Bronchial epithelial cell (primary cell): ENCODE measurements around the gene CKS1B. TPM values are rescaled to one million over a fixed set of nuclear protein-coding genes. Genes with fewer than 3 reads are reported as not detected.

Experiments used
- DNase-seq: peaks from one replicate; pipeline ENCODE4 v3.0.0-alpha.2; 2010; ENCODE audit warnings: low read depth
- FAIRE-seq: peaks from 2 replicates; lab custom pipeline; 2011; peaks lifted over from hg19 to GRCh38; lab: Jason Lieb, UNC
- H3K27me3 ChIP-seq: 2 replicates; pipeline ENCODE4 v1.5.1; 2011; ENCODE audit warnings: low read length; ENCODE audit not compliant: control insufficient read depth, insufficient read depth
- H3K36me3 ChIP-seq: 2 replicates; pipeline ENCODE4 v1.5.1; 2011; ENCODE audit warnings: low read length; ENCODE audit not compliant: control insufficient read depth, insufficient read depth
- H3K4me3 ChIP-seq: 2 replicates; pipeline ENCODE4 v1.5.1; 2011; ENCODE audit warnings: mild to moderate bottlenecking, low read depth, low read length, control low read depth
- CTCF ChIP-seq: IDR thresholded peaks from 2 replicates; pipeline ENCODE4 v1.5.1; 2011; ENCODE audit warnings: mild to moderate bottlenecking, moderate library complexity, low read length, control low read depth, inconsistent platforms; ENCODE audit not compliant: insufficient read depth, severe bottlenecking
- total RNA-seq: library from RNA; depleted of rRNA; stranded (reverse); fragments of >200 nt; gene quantifications from 2 replicates; pipeline ENCODE4 v1.2.1, GENCODE V29; 2014

The CKS1B gene
- total RNA-seq, 1 donor from 2014 or later, result 56.3 TPM

- H3K4me3 ChIP-seq, result peak overlapping the region; percentile 96
- DNase-seq (no peak), FAIRE-seq (no peak)
- no peak for TF ChIP-seq CTCF
- H3K36me3 ChIP-seq, result peaks cover 25% of the 10 kb centered on the region
- no peaks in the 10 kb centered on the region for H3K27me3 ChIP-seq
These were observed 29.4 kb downstream of the CKS1B start for GRCh38 chr1:155003766-155004351.

GRCh38 chr1:155004352-155005075 lies 30.0 kb downstream of the CKS1B start:
- Histone ChIP-seq H3K36me3 (peaks cover 28% of the 10 kb centered on the region), H3K4me3 (peak overlapping the region; percentile 96), H3K27me3 (no peaks in the 10 kb centered on the region)
- no peak for DNase-seq
- no peak for FAIRE-seq
- no peak for TF ChIP-seq CTCF

GRCh38 chr1:155005076-155006011 lies 30.9 kb downstream of the CKS1B start:
- Histone ChIP-seq H3K4me3 (peak overlapping the region; percentile 96), H3K36me3 (peaks cover 34% of the 10 kb centered on the region), H3K27me3 (no peaks in the 10 kb centered on the region)
- TF ChIP-seq CTCF, result no peak
- FAIRE-seq (no peak), DNase-seq (peak; percentile 75)

GRCh38 chr1:155006601-155007101 lies 32.2 kb downstream of the CKS1B start:
- DNase-seq (no peak), FAIRE-seq (no peak)
- no peaks in the 10 kb centered on the region for H3K27me3 ChIP-seq
- H3K4me3 ChIP-seq, result no peak overlapping the region
- no peak for TF ChIP-seq CTCF
- H3K36me3 ChIP-seq, result peaks cover 39% of the 10 kb centered on the region

- DNase-seq (no peak), FAIRE-seq (no peak)
- peaks cover 44% of the 10 kb centered on the region for H3K36me3 ChIP-seq
- H3K27me3 ChIP-seq, result no peaks in the 10 kb centered on the region
- no peak for TF ChIP-seq CTCF
- H3K4me3 ChIP-seq, result peak overlapping the region; percentile 35
These were observed 32.9 kb downstream of the CKS1B start for GRCh38 chr1:155007251-155007828.
